Keratinocyte (primary cell): ENCODE measurements around the gene SLC39A11. TPM values are rescaled to one million over a fixed set of nuclear protein-coding genes. Genes with fewer than 3 reads are reported as not detected.

Experiments
- DNase-seq: peaks from one replicate; pipeline ENCODE4 v3.0.0-alpha.2; 2011; ENCODE audit warnings: low read depth, missing footprints, low spot score
- FAIRE-seq: peaks from 2 replicates; lab custom pipeline; 2011; peaks lifted over from hg19 to GRCh38; lab: Jason Lieb, UNC
- H2AFZ ChIP-seq: 2 replicates; pipeline ENCODE4 v1.6.0; 2012; ENCODE audit warnings: low read length, control low read depth, inconsistent platforms; ENCODE audit not compliant: control insufficient read depth
- H3K27ac ChIP-seq: 2 replicates; pipeline ENCODE4 v1.5.1; 2011; ENCODE audit warnings: low read length; ENCODE audit not compliant: control insufficient read depth, insufficient read depth
- H3K27me3 ChIP-seq: 3 replicates; pipeline ENCODE4 v1.6.0; 2011; ENCODE audit warnings: low read length; ENCODE audit not compliant: control insufficient read depth, insufficient read depth; ENCODE audit errors: extremely low read depth
- H3K36me3 ChIP-seq, 2 experiments: 2 replicates in 1 of 2; 3 replicates in 1 of 2; pipeline ENCODE4 v1.5.1; 2011; ENCODE audit warnings: low read length in 2 of 2, mild to moderate bottlenecking in 1 of 2; ENCODE audit not compliant: control insufficient read depth in 2 of 2, insufficient read depth in 2 of 2; ENCODE audit errors: extremely low read depth in 1 of 2
- H3K4me1 ChIP-seq: 3 replicates; pipeline ENCODE4 v1.5.1; 2011; ENCODE audit warnings: low read length; ENCODE audit not compliant: control insufficient read depth, insufficient read depth; ENCODE audit errors: extremely low read depth
- H3K4me2 ChIP-seq: 3 replicates; pipeline ENCODE4 v1.6.0; 2011; ENCODE audit warnings: low read depth, low read length; ENCODE audit not compliant: control insufficient read depth, insufficient read depth; ENCODE audit errors: extremely low read depth
- H3K4me3 ChIP-seq, 3 experiments: fragments of 200-600 bp in 1 of 3; sonication (generic) in 1 of 3; 2 replicates in 2 of 3; 3 replicates in 1 of 3; pipeline ENCODE4 v1.5.1; 2011 to 2016; ENCODE audit warnings: low read length in 3 of 3, mild to moderate bottlenecking in 3 of 3, control low read depth in 2 of 3, inconsistent platforms in 1 of 3, low read depth in 1 of 3, mixed read lengths in 1 of 3, mixed run types in 1 of 3, moderate library complexity in 1 of 3; ENCODE audit not compliant: control insufficient read depth in 2 of 3, insufficient read depth in 2 of 3; ENCODE audit errors: extremely low read depth in 1 of 3
- H3K79me2 ChIP-seq: 2 replicates; pipeline ENCODE4 v1.6.0; 2012; ENCODE audit warnings: low read length; ENCODE audit not compliant: control insufficient read depth, insufficient read depth
- H3K9ac ChIP-seq: 3 replicates; pipeline ENCODE4 v1.6.0; 2011; ENCODE audit warnings: low read length; ENCODE audit not compliant: control insufficient read depth, insufficient read depth; ENCODE audit errors: extremely low read depth
- H3K9me1 ChIP-seq: 3 replicates; pipeline ENCODE4 v1.6.0; 2011; ENCODE audit warnings: low read length; ENCODE audit not compliant: control insufficient read depth, insufficient read depth; ENCODE audit errors: extremely low read depth
- H3K9me3 ChIP-seq: 2 replicates; pipeline ENCODE4 v1.5.1; 2012; ENCODE audit warnings: low read depth, low read length; ENCODE audit not compliant: control insufficient read depth
- H4K20me1 ChIP-seq: 3 replicates; pipeline ENCODE4 v1.6.0; 2011; ENCODE audit warnings: low read length; ENCODE audit not compliant: control insufficient read depth, insufficient read depth; ENCODE audit errors: extremely low read depth
- CTCF ChIP-seq, 3 experiments: IDR thresholded peaks in 1 of 3; conservative IDR thresholded peaks in 1 of 3; optimal IDR thresholded peaks in 1 of 3; 2 replicates in 2 of 3; 3 replicates in 1 of 3; pipeline versions ENCODE3 to v1.5.1; 2011; ENCODE audit warnings: low read length in 3 of 3, mild to moderate bottlenecking in 3 of 3, moderate library complexity in 2 of 3, control low read depth in 1 of 3, inconsistent platforms in 1 of 3; ENCODE audit not compliant: insufficient read depth in 2 of 3; ENCODE audit errors: extremely low read depth in 1 of 3
- EZH2 ChIP-seq: IDR thresholded peaks from one replicate; pipeline ENCODE4 v1.6.1; 2012; ENCODE audit warnings: inconsistent platforms, mild to moderate bottlenecking, low read length, moderate library complexity
- dilution Hi-C: fragments of 300-500 bp; cut with MboI; formaldehyde crosslinking; loops from one replicate; pipeline ENCODE4 v1.7.0; 2020; ENCODE audit warnings: low sequenced_read_pairs; ENCODE audit not compliant: extremely low pct_ligation_motif_present
- polyA plus RNA-seq, 5 experiments: library from polyadenylated mRNA; depleted of rRNA in 3 of 5; stranded (reverse) in 3 of 5; stranded (forward) in 1 of 5; unstranded in 1 of 5; fragments of >200 nt; gene quantifications; 1 replicate in 1 of 5; 2 replicates in 3 of 5; 3 replicates in 1 of 5; pipeline versions ENCODE4 v1.2.1 to v1.2.3, GENCODE V29; 2011 to 2012; ENCODE audit warnings: missing spikeins in 2 of 5, low read depth in 1 of 5, low replicate concordance in 1 of 5

Gene SLC39A11
- polyA plus RNA-seq, 1 donor (not counting 4 experiments of a cell fraction or from before 2014, with no cell fraction given) = 11.5 TPM

- Histone ChIP-seq H3K4me2 (no peak overlapping the region), H2AFZ (no peak overlapping the region), H3K4me1 (no peaks in the 10 kb centered on the region), H3K27ac (no peak overlapping the region), H3K9me3 (no peaks in the 10 kb centered on the region), H3K79me2 (no peaks in the 10 kb centered on the region), H3K9me1 (no peaks in the 10 kb centered on the region), H3K4me3 (no peak overlapping the region), H4K20me1 (no peaks in the 10 kb centered on the region), H3K27me3 (no peaks in the 10 kb centered on the region), H3K36me3 (no peaks in the 10 kb centered on the region), H3K9ac (no peak overlapping the region)
- dilution Hi-C loops = no loop called here
- no peak for DNase-seq
- no peak for FAIRE-seq
- no peak for TF ChIP-seq CTCF (optimal IDR thresholded peaks at IDR 0.05 in 1 of 3, IDR thresholded peaks at IDR 0.05 in 1 of 3, conservative IDR thresholded peaks at IDR 0.05 in 1 of 3; ENCODE audit: extremely low read depth in 1 of 3, insufficient read depth in 2 of 3, low read length in 3 of 3)
- TF ChIP-seq EZH2 = no peak
Observed at GRCh38 chr17:72978593-72979218, 113.8 kb downstream of the SLC39A11 start.

- no peak for FAIRE-seq
Observed at GRCh38 chr17:72977771-72978417, 114.6 kb downstream of the SLC39A11 start.

More at GRCh38 chr17:72977771-72978417, 114.6 kb downstream of the SLC39A11 start:
- Histone ChIP-seq H4K20me1 (no peaks in the 10 kb centered on the region), H3K27me3 (no peaks in the 10 kb centered on the region), H3K9ac (no peak overlapping the region), H3K27ac (no peak overlapping the region), H3K9me3 (no peaks in the 10 kb centered on the region), H3K36me3 (no peaks in the 10 kb centered on the region), H3K4me1 (no peaks in the 10 kb centered on the region), H3K4me3 (no peak overlapping the region), H3K79me2 (no peaks in the 10 kb centered on the region), H2AFZ (no peak overlapping the region), H3K9me1 (no peaks in the 10 kb centered on the region), H3K4me2 (no peak overlapping the region)
- dilution Hi-C loops = no loop called here
- no peak for TF ChIP-seq CTCF (optimal IDR thresholded peaks at IDR 0.05 in 1 of 3, IDR thresholded peaks at IDR 0.05 in 1 of 3, conservative IDR thresholded peaks at IDR 0.05 in 1 of 3; ENCODE audit: extremely low read depth in 1 of 3, insufficient read depth in 2 of 3, low read length in 3 of 3)
- TF ChIP-seq EZH2 = no peak
- DNase-seq = no peak
